ENCODE measurements around the gene SCGB1D4.

The SCGB1D4 gene

DNA sequence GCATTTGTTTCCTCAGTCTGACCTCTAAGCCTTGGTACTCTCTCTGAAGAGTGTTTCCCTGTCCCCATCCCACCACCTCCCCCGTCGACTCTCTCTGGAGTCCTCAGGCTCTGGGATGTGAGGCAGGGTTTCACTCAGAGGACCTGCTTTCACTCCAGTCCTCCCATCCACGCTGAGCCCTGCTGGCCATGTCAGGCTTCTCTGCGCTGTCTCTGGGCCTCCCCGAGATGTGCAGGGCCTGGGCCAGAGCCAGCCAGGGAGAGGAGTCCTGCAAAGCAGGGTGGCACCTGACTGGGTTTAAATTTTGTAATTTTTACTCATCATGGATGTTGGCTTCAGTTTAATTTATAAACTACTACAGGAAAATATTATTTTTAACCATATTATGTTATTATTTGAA, 25.6 kb downstream of the SCGB1D4 start:
- no peak for DNase-seq

DNA sequence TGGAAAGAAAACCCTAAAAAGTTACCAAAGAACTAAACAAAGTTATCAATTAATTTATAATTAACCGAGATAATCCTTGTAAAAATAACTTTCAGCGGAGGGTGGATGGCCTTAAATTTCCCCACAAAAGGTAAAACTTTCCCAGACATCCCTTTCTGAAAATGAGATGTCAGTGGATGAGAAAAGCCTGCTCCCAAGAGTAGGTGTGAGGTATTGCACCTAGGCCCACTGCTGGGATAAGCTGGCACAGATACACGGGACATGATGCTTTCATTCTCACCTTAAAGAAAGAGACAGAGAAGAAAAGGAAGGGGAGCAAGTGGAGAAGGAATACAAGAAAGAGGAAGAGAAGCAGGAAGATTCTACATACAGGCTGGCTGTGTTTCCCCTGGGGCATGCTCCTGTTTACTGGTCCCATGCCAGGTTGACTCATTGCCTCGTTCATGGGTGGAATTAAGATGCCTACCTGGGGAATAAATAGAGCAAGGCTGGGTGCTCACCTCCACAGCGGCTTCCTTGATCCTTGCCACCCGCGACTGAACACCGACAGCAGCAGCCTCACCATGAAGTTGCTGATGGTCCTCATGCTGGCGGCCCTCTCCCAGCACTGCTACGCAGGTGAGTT, 29.1 kb downstream of the SCGB1D4 start, which contains the start of gene SCGB2A2:
TSS of gene SCGB2A2 (plus strand) at position 505 of the 625 bp plus-strand sequence. CDS start at position 564, 59 bp downstream.
- no peak for DNase-seq

DNA sequence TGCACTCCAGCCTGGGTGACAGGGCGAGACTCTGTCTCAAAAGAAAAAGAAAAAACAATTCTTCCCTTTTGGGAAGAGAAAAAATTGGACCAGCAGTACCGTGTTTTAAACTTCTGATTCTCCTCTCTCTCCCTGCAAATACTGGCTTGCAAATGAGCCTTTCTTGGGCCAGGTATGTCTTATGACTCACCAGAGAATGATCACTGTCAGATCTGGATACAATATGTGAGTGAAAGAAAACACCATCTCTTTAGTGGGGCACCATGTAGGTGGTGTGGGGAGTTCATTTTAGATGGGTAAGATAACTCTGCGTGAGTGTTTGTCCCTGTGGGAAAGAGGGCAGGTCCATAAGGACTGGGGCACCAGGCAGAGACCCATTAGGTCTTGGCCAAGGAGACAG, 31.3 kb downstream of the SCGB1D4 start:
- no peak for DNase-seq

DNA sequence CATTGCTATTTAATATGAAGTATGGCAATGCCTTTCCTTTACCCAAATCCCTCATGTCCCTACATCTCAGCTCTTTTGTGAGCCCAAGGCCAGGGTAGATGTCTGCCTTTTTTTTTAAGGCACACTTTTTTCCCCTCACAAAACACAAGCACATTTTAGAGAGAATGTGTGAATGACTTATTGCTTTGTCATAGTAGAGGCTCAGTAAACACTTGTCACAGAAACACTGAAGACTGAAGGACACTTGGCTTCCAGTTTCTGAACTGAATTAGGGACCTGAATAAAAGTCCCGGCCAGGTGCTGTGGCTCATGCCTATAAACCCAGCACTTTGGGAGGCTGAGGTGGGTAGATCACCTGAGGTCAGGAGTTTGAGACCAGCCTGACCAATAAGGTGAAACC, 31.8 kb downstream of the SCGB1D4 start:
- DNase-seq = no peak

GRCh38 chr11:62266558-62266957, 32.3 kb downstream of the SCGB1D4 start:
- DNase-seq = no peak

DNA sequence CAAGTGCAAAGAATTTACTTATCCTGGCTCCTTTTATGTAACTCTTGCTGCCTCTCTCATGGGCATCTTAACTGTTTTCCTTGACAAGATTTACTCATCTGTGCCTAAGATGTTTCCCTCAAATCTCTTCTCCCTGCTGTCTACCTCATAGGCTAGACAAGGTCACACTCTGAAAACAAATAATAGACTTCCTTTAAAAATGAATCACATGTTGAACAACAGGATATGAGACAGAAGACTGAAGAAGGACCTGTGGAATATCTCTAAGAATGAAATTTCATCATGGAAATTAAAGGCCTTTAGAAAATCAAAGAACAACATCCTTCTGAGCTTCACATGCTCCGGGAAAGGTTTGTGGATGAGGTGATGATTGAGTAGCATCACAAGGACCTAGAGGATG, 34.9 kb downstream of the SCGB1D4 start:
- no peak for DNase-seq

GRCh38 chr11:62260261-62260953, 38.5 kb downstream of the SCGB1D4 start:
- no peak for DNase-seq

DNA sequence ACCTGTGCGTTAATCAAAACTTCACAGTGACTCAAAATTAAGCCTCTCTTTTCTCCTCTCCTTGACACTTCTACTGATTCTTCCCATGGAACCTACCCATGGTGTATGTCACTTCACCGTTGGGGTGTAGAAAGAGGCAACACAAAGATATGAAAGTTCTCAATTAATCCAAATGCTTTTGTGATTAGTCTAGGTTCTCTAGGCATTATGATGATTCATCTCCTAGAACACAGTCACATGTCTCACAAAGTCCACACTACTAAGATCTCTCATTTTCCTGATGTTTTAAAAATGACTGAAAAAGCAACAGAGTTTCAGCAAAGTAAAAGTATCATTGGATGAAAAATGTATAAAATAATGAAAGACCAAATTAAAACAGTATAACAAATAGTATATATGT, 42.6 kb downstream of the SCGB1D4 start:
- no peak for DNase-seq

DNA sequence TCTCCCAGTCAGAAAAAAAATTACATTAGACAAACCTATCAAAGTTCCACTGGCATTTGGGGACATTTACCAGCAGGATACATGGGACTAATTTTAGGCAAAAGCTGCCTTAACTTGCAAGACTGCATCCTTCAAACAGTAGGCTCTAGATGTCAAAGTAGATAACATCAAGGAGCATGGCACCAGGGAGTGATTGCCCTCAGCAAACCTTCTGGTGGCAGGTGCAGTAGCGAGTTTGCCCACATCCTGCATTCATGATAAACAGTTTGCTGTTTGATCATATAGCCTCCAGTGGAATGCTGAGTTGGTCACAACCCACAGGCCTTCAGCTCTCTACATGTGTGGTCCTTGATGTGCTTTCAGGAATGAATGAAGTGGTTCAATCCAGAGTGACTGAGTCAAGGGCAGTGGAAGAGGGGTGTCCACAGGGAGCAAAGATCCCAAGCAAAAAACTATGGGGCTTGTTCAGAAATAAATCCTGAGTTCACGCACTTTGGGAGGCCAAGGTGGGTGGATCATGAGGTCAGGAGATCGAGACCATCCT, 44.8 kb downstream of the SCGB1D4 start:
- DNase-seq = no peak

DNA sequence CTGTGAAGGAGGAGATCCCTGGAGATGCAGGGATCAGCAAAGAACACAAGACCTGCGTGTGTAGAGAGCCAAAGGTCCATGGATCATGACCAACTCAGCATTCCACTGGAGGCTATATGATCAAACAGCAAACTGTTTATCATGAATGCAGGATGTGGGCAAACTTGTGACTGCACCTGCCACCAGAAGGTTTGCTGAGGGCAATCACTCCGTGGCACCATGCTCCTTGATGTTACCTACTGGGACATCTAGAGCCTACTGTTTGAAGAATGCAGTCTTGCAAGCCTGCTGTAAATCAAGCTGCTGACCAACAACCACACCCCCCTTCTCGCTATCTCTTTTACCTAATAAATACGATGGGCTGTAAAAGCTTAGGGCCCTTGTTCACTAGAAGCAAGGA, 47.2 kb downstream of the SCGB1D4 start:
- DNase-seq = no peak

All from T1000 (cell line).